Naive B cell (primary cell): Measurements from ENCODE around the gene MYL10. TPM values are rescaled to one million over a fixed set of nuclear protein-coding genes. Genes with fewer than 3 reads are reported as not detected.

Source experiments
- polyA plus RNA-seq, 6 donors: library from polyadenylated mRNA; unstranded; fragments of 300-500 nt; fragmentation: Illumina TruSeq; gene quantifications; one replicate each; pipeline ENCODE4 v1.2.3, GENCODE V29; 2021; ENCODE audit warnings: low read depth in 6 of 6

The MYL10 gene
- polyA plus RNA-seq, 6 donors from 2014 or later: not detected

Other genes starting within 250 kb of the MYL10 start
- 10 to 100 TPM in 5 of 6 donors, under 1 TPM in 1; 0.66 to 31.5 (median 14.5) TPM for gene CUX1, start 188.3 kb upstream of the MYL10 start, polyA plus RNA-seq